SK-N-SH (cell line): Measurements from ENCODE around the gene BDNF. TPM values are rescaled to one million over a fixed set of nuclear protein-coding genes. Genes with fewer than 3 reads are reported as not detected.
A peak's percentile ranks its signal among the peaks of the same experiment; 100 is the strongest.

Experiments used
- CTCF ChIA-PET: fragments of 300-600, 350-600 bp; formaldehyde crosslinking; extraction: SDS; loops from one replicate; lab custom pipeline; 2021; lab: Yijun Ruan, JAX
- POLR2A ChIA-PET: fragments of 350-600 bp; sonication (Branson Sonifier 250); formaldehyde crosslinking; extraction: SDS; loops from one replicate; lab custom pipeline; 2020; ENCODE audit warnings: antibody characterized with exemption, inconsistent platforms; lab: Yijun Ruan, JAX
- DNase-seq: peaks from one replicate; pipeline ENCODE4 v3.0.0; 2012
- H2AFZ ChIP-seq: fragments of 200-600 bp; sonication (generic); 2 replicates; pipeline ENCODE4 v1.8.1; 2016; ENCODE audit warnings: antibody characterized with exemption, mild to moderate bottlenecking, low read depth
- H3F3A ChIP-seq: fragments of 200-600 bp; sonication (generic); replicated peaks from 2 replicates; pipeline ENCODE3; 2016; ENCODE audit warnings: antibody characterized with exemption, mild to moderate bottlenecking; ENCODE audit not compliant: insufficient read depth
- H3K27ac ChIP-seq, 2 experiments: fragments of 200-500 bp in 1 of 2; fragments of 200-600 bp in 1 of 2; sonication (Bioruptor generic) in 1 of 2; sonication (generic), shearing (Covaris generic) in 1 of 2; 2 replicates each; pipeline versions ENCODE4 v1.5.1 to v1.6.1; 2014 to 2016; ENCODE audit warnings: low read depth in 2 of 2, inconsistent platforms in 1 of 2, low read length in 1 of 2, mild to moderate bottlenecking in 1 of 2, mixed read lengths in 1 of 2
- H3K27me3 ChIP-seq: fragments of 200-600 bp; sonication (generic), shearing (Covaris generic); 2 replicates; pipeline ENCODE4 v1.6.1; 2016; ENCODE audit warnings: mixed run types; ENCODE audit not compliant: insufficient read depth
- H3K36me3 ChIP-seq, 2 experiments: fragments of 200-500 bp in 1 of 2; fragments of 200-600 bp in 1 of 2; sonication (Bioruptor generic) in 1 of 2; sonication (generic) in 1 of 2; replicated peaks in 1 of 2; 2 replicates each; pipeline versions ENCODE3 to v1.5.1; 2014 to 2016; ENCODE audit warnings: low read length in 1 of 2, mild to moderate bottlenecking in 1 of 2; ENCODE audit not compliant: insufficient read depth in 2 of 2, control insufficient read depth in 1 of 2
- H3K4me1 ChIP-seq, 2 experiments: fragments of 200-500 bp in 1 of 2; fragments of 200-600 bp in 1 of 2; sonication (Bioruptor generic) in 1 of 2; sonication (generic), shearing (Covaris generic) in 1 of 2; 2 replicates each; pipeline versions ENCODE4 v1.5.1 to v1.6.1; 2014 to 2016; ENCODE audit warnings: low read depth in 1 of 2, low read length in 1 of 2, mixed run types in 1 of 2; ENCODE audit not compliant: insufficient read depth in 2 of 2, control insufficient read depth in 1 of 2
- H3K4me2 ChIP-seq: fragments of 200-600 bp; sonication (generic), shearing (Covaris generic); 2 replicates; pipeline ENCODE4 v1.6.1; 2017; ENCODE audit warnings: mixed run types
- H3K4me3 ChIP-seq, 2 experiments: fragments of 200-500 bp in 1 of 2; fragments of 200-600 bp in 1 of 2; sonication (Bioruptor generic) in 1 of 2; sonication (generic), shearing (Covaris generic) in 1 of 2; 2 replicates each; pipeline versions ENCODE4 v1.5.1 to v1.8.1; 2014 to 2016; ENCODE audit warnings: low read depth in 2 of 2, inconsistent platforms in 1 of 2, low read length in 1 of 2, mild to moderate bottlenecking in 1 of 2, mixed read lengths in 1 of 2, moderate library complexity in 1 of 2
- H3K79me2 ChIP-seq: fragments of 200-600 bp; sonication (generic); 2 replicates; pipeline ENCODE4 v1.8.1; 2017; ENCODE audit warnings: mild to moderate bottlenecking; ENCODE audit not compliant: insufficient read depth
- H3K9ac ChIP-seq: fragments of 200-600 bp; sonication (generic); 2 replicates; pipeline ENCODE4 v1.6.1; 2017; ENCODE audit warnings: mixed run types
- H3K9me2 ChIP-seq: fragments of 200-600 bp; sonication (generic); 2 replicates; pipeline ENCODE4 v1.6.1; 2017; ENCODE audit warnings: mixed run types
- H3K9me3 ChIP-seq: fragments of 200-600 bp; sonication (generic); 2 replicates; pipeline ENCODE4 v1.6.1; 2017; ENCODE audit warnings: mixed run types, mild to moderate bottlenecking, moderate library complexity
- H4K20me1 ChIP-seq: fragments of 200-600 bp; sonication (generic); 2 replicates; pipeline ENCODE4 v1.6.1; 2017; ENCODE audit warnings: mild to moderate bottlenecking, mixed run types; ENCODE audit not compliant: insufficient read depth
- CHD2 ChIP-seq: fragments of 150-350 bp; IDR thresholded peaks from 2 replicates; pipeline ENCODE4 v1.6.1; 2018; ENCODE audit warnings: low read length; ENCODE audit not compliant: partially characterized antibody
- EP300 ChIP-seq, 2 experiments: IDR thresholded peaks; 2 replicates each; pipeline versions ENCODE4 v1.4.0 to v1.6.1; 2012; ENCODE audit warnings: borderline replicate concordance in 1 of 2, low read depth in 1 of 2, low read length in 1 of 2
- FOSL2 ChIP-seq: IDR thresholded peaks from 2 replicates; pipeline ENCODE4 v1.4.0; 2012; ENCODE audit warnings: low read depth, mild to moderate bottlenecking, moderate library complexity, borderline replicate concordance
- FOXM1 ChIP-seq: IDR thresholded peaks from 2 replicates; pipeline ENCODE4 v1.4.0; 2012; ENCODE audit warnings: low read depth, mild to moderate bottlenecking
- GATA2 ChIP-seq: sonication (generic); formaldehyde crosslinking; IDR thresholded peaks from 2 replicates; pipeline ENCODE4 v1.5.0; 2020; ENCODE audit warnings: mild to moderate bottlenecking, missing genetic modification reagents
- JUND ChIP-seq: IDR thresholded peaks from 2 replicates; pipeline ENCODE4 v1.4.0; 2012
- MEF2A ChIP-seq: IDR thresholded peaks from 2 replicates; pipeline ENCODE4 v1.4.0; 2012; ENCODE audit warnings: low read depth, borderline replicate concordance
- NFIC ChIP-seq: IDR thresholded peaks from 2 replicates; pipeline ENCODE4 v1.4.0; 2012; ENCODE audit warnings: borderline replicate concordance
- POLR2AphosphoS5 ChIP-seq: IDR thresholded peaks from 2 replicates; pipeline ENCODE4 v1.6.1; 2012; ENCODE audit warnings: low read depth, low read length
- RAD21 ChIP-seq: IDR thresholded peaks from 2 replicates; pipeline ENCODE4 v1.6.1; 2012; ENCODE audit warnings: mild to moderate bottlenecking, low read length
- TCF12 ChIP-seq: IDR thresholded peaks from 2 replicates; pipeline ENCODE4 v1.4.0; 2012
- TEAD4 ChIP-seq: IDR thresholded peaks from 2 replicates; pipeline ENCODE4 v1.4.0; 2012; ENCODE audit warnings: mild to moderate bottlenecking, borderline replicate concordance; ENCODE audit not compliant: insufficient read depth
- WGBS: methylation state at CpG from one replicate; pipeline ENCODE4 v1.1.6; 2017; ENCODE audit warnings: low lambda C conversion rate; 5-methylcytosine and 5-hydroxymethylcytosine counted together
- polyA plus RNA-seq, 3 experiments: library from polyadenylated mRNA; depleted of rRNA; stranded (reverse); fragments of >200 nt; gene quantifications; 2 replicates each; pipeline ENCODE4 v1.2.3, GENCODE V29; 2012
- TF ChIP-seq, protein P1 (sequence below): IDR thresholded peaks from 2 replicates; pipeline ENCODE4 v1.4.0; 2012; ENCODE audit warnings: low read depth, borderline replicate concordance
- TF ChIP-seq, protein P2 (sequence below): fragments of 200-600 bp; sonication (generic); IDR thresholded peaks from 2 replicates; pipeline ENCODE4 v1.6.1; 2017; ENCODE audit warnings: antibody characterized with exemption, mild to moderate bottlenecking, moderate library complexity
- TF ChIP-seq, protein P3 (sequence below): IDR thresholded peaks from 2 replicates; pipeline ENCODE4; 2012

The BDNF gene
- polyA plus RNA-seq, 1 of the 3 experiments (the other 2 are of a cell fraction), result 21.3 TPM

DNA sequence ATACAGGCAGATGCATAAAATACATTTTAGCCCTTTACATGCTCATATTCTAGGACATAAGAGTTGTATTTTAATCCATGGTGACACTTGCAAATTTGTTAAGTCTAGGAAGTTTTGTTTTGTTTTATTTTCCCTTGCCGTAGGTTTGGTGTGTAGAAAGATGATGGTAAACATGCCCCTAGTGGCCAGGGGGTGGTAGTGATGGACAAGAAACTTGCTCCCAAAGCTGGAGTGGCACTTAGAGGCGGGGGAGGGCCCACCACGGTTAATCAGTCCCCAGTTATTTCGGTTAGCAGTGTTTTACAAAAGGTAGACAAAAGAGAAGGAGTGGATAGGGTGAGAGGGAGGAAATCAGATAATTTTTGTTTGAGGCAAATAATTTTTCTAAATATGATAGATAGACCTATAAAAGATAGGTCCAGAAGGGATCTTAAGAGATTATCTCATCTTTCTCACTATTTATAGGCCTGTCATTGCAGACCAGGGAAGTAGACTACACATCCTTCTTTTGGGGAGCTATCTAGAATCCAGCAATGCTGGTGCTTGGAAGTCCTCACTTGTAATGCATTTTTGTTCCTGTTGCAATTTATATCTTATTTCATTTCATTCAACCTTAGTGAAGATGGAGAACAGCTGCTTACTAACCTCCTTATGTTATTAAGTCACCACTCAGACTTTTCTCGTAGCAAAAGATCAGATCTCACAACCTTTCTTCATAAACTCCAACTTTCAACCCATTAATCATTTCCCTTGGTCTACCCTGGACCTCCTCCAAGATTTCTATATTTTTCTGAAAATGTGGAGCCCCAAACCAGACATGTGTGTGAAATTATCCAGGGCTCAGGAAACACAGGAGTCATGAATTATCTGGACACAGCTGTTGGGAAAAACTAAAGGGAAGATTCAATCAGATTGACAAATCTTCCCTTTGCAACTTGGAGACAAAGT is 5.9 kb upstream of the BDNF start:
- Histone ChIP-seq H3K9me2 (no peaks in the 10 kb centered on the region), H3K36me3 (no peaks in the 10 kb centered on the region), H3K4me1 (peaks cover 0 to 7% of the 10 kb centered on the region in 2 experiments; a peak in 1 of 4 replicates), H3K79me2 (no peaks in the 10 kb centered on the region; the same call in 1 of the 2 replicates), H3K9ac (no peak overlapping the region), H3K27ac (peak overlapping the region; percentile 8 to 63; a peak in 3 of 4 replicates), H4K20me1 (no peaks in the 10 kb centered on the region; the same call in 1 of the 2 replicates), H2AFZ (peak overlapping the region; percentile 1; the same call in 1 of the 2 replicates), H3K9me3 (no peaks in the 10 kb centered on the region), H3K27me3 (no peaks in the 10 kb centered on the region), H3K4me3 (no peak overlapping the region; a peak in 1 of 4 replicates), H3F3A (peaks cover 22% of the 10 kb centered on the region), H3K4me2 (peak overlapping the region; percentile 28; the same call in 1 of the 2 replicates)
- POLR2A ChIA-PET, result interaction anchor here (2.0 kb wide), 1 partner anchor 12 kb away, joined by 5 read pairs; no protein-coding TSS in a partner anchor
- peak; percentile 71 for DNase-seq
- TF ChIP-seq CHD2, result no peak
- TF ChIP-seq, protein P1, sequence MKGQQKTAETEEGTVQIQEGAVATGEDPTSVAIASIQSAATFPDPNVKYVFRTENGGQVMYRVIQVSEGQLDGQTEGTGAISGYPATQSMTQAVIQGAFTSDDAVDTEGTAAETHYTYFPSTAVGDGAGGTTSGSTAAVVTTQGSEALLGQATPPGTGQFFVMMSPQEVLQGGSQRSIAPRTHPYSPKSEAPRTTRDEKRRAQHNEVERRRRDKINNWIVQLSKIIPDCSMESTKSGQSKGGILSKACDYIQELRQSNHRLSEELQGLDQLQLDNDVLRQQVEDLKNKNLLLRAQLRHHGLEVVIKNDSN, result no peak
- TF ChIP-seq, protein P2, sequence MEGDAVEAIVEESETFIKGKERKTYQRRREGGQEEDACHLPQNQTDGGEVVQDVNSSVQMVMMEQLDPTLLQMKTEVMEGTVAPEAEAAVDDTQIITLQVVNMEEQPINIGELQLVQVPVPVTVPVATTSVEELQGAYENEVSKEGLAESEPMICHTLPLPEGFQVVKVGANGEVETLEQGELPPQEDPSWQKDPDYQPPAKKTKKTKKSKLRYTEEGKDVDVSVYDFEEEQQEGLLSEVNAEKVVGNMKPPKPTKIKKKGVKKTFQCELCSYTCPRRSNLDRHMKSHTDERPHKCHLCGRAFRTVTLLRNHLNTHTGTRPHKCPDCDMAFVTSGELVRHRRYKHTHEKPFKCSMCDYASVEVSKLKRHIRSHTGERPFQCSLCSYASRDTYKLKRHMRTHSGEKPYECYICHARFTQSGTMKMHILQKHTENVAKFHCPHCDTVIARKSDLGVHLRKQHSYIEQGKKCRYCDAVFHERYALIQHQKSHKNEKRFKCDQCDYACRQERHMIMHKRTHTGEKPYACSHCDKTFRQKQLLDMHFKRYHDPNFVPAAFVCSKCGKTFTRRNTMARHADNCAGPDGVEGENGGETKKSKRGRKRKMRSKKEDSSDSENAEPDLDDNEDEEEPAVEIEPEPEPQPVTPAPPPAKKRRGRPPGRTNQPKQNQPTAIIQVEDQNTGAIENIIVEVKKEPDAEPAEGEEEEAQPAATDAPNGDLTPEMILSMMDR, result peak; percentile 82
- TF ChIP-seq TCF12, result peak; percentile 95
- TF ChIP-seq NFIC, result peak; percentile 54; the same call in 1 of the 2 replicates
- peak; percentile 59 for TF ChIP-seq TEAD4
- TF ChIP-seq EP300 (IDR thresholded peaks at IDR 0.05; ENCODE audit: borderline replicate concordance in 1 of 2, low read depth in 1 of 2, low read length in 1 of 2), result peak in 1 of 2 experiments; percentile 71; a peak in 3 of 4 replicates
- TF ChIP-seq FOSL2, result no peak; the same call in 1 of the 2 replicates
- peak; percentile 65; the same call in 1 of the 2 replicates for TF ChIP-seq FOXM1
- TF ChIP-seq JUND, result peak; percentile 54
- TF ChIP-seq POLR2AphosphoS5, result peak; percentile 52; the same call in 1 of the 2 replicates
- TF ChIP-seq MEF2A, result peak; percentile 37; the same call in 1 of the 2 replicates
- TF ChIP-seq GATA2, result no peak
- TF ChIP-seq, protein P3, sequence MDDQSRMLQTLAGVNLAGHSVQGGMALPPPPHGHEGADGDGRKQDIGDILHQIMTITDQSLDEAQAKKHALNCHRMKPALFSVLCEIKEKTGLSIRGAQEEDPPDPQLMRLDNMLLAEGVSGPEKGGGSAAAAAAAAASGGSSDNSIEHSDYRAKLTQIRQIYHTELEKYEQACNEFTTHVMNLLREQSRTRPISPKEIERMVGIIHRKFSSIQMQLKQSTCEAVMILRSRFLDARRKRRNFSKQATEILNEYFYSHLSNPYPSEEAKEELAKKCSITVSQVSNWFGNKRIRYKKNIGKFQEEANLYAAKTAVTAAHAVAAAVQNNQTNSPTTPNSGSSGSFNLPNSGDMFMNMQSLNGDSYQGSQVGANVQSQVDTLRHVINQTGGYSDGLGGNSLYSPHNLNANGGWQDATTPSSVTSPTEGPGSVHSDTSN, result peak; percentile 88
- peak; percentile 55 for TF ChIP-seq RAD21
- CTCF ChIA-PET, result interaction anchor here (0.6 to 9.2 kb wide), 19 partner anchors 9 to 1622 kb away, joined by 3 to 243 read pairs (median 3); no protein-coding TSS in a partner anchor
- 20% methylated on average over 5 of the region's 5 CpGs for WGBS
